ENCODE data around the gene GRM4.
"Not testable (repeated sequence)": the region's sequence is repeated elsewhere in the genome, so short reads cannot be mapped to it uniquely, and the experiment has no call there.

GRM4 gene

DNA sequence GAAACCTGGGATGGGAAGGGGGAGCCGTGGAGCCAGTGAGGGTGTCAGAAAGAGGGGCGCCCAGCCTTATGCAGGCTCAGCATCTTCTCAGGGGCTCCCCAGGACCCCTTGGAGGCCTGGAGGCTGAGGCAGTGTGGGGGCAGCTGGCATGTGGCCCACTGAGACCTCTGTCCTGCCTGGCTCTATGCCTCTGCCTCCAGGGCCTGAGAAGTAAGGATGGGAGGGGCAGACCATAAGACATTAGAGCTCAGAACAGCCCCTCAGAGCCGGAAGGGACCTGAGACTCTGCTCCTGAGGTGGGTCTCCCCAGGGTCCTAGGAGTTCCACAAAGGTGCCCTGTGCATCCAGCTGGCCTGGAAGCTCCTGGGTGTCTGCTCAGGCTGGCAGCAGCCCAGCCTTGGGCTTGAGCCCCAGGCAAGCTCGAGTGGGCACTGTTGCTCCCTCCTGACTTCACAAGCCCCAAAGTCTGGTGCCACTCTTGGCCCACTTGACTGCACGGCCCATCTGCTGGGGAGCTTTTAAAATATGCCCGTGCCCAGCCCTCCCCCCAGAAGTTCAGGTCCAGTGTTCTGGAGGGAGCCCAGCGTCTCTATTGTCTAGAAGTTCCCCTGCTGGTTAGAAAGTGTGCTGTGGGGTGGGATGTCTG, 126.8 kb downstream of the GRM4 start:
- no peak for DNase-seq

DNA sequence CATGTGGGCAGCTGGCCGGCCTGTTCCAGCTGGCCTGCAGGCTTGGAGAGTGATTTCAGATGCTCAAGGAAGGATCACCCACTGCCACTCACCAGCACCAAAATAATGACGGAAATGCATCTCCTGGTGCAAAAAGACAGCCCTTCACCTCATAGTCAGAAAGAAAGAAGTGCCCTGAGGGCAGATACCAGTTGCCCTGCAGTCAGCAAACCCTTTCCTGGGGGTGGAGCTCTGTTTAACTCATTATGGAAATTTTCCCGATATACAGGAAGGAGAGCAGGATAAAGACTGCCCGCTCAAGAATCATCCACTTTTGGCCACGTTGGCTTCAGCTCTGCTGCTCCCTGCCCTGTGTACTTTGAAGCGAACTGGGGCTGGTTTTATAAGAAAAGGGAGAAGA, 127.9 kb downstream of the GRM4 start:
- no peak for DNase-seq

DNA sequence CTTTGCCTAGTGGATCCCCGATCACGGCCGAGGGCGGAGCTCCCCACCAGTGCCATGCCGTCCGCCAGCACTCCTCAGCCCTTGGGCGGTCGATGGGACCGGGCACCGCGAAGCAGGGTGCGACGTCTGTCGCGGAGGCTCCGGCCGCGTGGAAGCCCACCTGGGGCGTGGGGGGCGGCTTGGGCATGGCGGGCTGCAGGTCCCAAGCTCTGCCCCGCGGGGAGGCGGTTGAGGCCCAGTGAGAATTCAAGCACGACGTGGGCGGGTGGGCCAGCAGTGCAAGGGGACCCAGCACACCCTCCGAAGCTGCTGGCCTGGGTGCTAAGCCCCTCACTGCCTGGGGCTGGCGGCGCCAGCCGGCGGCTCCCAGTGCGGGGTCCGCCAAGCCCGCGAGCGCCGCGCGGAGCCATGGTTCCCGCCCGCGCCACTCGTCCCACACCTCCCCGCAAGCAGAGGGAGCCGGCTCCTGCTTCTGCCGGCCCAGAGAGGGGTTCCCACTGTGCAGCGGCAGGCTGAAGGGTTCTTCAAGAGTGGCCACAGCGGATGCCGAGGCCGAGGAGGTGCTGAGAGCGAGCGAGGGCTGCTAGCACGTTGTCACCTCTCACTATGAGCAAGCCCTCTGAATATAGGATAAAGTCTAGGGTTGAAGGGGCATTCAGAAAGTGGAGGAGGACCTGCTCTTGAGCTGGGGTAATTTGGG, 128.6 kb downstream of the GRM4 start:
- DNase-seq: no peak

DNA sequence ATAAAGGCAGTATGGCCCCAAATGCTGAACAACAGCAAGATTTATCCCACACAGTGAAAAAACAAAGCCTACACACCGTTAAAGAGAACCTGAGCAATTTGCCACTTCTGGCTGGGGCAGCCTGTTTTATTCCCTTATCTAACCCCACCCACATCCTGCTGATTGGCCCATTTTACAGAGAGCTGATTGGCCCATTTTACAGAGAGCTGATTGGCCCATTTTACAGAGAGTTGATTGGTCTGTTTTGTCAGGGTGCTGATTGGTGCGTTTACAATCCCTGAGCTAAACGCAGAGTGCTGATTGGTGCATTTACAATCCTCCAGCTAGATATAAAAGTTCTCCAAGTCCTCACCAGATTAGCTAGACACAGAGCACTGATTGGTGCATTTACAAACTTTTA, 129.3 kb downstream of the GRM4 start:
- not testable (repeated sequence) for DNase-seq

DNA sequence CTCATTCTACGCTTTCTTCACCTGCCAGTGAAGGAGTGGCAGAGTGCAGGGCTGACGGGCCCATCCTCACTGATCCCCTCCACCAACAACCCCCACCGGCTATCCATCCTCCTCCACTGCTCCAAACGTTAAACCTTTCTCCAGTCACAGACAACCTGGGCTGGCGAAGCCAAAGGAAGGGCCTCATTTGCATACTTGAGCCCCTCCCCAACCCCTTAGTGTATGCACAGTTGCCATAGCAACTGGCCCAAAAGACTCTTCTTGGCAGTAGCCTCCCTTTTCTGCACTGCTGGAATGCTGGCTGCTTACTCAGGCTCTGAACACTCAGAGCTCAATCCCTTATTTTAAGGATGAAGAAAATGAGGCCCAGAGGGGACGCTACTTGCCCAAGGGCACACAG, 130.3 kb downstream of the GRM4 start:
- no peak for DNase-seq

DNA sequence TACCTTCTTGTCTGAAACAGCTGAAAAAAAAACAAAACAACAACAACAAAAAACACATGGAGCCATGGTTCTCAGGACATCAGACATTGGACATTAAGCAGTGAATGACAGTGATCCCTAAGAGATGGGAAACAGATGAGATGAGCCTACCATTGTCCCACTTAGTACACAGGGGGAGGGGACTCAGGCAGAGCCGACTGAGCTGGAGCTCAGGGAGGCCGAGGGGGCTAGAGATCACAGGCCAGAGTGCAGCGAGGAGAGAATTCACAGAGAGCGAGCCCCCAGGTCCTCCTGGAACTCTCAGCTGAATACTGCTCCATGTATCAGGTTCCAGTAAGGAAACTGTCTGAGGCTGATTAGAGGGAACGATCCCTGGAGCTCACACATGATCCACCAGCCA, 134.6 kb downstream of the GRM4 start:
- DNase-seq: no peak

DNA sequence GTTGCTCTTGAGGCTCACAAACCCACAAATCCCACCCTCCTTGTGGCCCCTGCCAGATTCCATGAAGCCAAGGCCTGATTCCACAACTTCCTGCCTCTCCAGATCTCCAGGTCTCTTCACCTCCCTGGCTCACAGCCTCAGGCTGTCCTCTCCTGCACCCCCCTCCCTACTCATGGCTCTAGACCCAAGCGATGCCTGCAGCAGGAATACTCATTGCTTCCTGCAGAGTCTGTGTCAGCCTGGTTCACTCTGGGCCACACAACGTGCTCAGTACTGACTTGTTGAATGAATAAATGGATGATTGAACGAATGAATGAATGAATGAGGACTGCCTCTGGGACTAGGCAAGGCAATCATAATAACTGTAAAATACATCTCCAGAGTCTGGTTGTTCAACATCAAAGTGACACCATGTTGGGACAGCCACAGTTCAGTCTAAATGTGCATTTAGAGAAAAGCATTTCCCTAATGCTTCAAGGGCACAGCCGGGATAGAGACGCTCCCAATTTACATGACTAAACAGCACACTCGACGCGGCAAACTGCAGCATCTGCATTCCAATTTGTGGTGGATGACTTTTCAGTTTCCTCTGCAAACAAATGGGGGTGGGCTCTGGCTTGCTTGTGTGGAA, 139.9 kb downstream of the GRM4 start:
- no peak for DNase-seq

DNA sequence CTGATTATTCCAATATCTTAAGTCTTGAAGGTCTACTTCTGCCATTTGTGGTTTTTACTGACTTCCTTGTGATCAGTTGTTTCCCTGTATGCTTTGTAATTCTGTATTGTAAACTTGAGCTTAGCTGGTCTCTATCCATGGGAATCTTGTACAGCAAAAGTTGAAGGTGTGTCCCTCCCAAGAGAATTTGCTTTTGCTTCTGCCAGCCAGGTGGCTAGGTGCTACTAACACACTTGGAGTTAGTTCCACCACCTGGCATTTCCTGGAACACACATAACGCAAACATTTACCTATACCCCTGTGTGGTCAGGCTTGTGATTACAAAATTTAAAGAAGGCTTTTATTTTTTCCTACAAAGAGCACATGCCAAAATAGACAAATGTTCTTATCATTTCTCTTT, 141.2 kb downstream of the GRM4 start:
- DNase-seq: no peak

DNA sequence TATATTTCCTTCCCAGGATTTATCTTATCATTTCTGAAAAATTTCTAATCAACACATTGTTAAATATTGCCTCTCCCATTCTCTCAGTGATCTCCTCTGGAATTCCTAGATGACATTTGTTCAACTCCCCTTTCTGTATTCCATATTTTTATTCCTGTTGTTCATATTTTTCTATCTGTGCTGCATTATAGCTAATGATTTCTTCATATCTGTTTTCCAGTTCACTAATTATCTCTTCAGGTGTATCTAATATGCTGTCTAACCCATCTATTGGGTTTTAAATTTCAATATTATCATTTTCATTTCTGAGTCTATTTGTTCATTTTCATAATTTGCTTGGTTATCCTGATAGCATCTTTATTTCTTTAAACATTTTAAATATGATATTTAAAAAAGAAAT, 141.9 kb downstream of the GRM4 start:
- DNase-seq: no peak

DNA sequence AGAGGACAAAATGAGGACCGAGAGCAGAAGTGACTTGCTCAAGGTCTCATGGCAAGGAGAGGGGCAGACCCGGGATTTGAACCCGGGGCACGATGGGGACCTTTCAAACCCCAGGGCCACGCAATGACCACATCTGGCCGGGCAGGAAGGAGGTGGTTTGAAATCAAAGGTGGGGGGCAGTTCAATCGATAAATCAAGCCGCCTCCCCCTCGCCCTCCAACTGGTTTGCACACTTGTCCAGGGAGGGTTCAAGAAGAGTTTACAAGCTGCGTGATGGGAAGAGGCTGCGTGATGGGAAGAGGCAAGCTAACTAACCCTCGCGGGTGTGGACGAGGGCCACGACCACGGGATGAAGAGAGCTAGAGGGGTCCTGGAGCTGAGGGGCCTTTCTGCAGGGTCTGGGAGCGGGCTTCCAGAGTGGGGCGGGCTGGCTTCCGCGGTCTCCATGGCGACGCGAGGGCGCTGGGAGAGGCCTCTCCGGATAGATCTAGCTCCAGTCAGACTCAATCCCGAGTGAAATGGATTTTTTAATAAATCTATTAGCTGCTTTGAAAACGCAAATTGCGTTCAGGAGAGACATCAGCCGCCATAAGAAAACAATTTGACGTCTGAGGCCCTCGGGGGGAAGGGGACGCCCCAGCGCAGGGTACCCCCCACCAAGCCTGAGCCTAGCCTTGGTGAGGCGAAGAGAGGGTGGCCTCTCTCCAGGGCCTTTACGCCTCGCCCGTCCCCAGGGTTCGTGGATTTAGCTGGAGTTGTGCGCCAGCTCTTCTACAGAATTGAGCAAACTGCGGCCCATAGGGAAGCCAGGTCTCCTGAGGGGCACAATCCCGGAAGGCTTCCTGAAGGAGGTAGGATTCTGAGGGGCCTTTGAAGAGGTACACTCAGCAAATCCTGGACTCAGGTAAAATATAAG, 143.9 kb downstream of the GRM4 start:
- no peak for DNase-seq

DNA sequence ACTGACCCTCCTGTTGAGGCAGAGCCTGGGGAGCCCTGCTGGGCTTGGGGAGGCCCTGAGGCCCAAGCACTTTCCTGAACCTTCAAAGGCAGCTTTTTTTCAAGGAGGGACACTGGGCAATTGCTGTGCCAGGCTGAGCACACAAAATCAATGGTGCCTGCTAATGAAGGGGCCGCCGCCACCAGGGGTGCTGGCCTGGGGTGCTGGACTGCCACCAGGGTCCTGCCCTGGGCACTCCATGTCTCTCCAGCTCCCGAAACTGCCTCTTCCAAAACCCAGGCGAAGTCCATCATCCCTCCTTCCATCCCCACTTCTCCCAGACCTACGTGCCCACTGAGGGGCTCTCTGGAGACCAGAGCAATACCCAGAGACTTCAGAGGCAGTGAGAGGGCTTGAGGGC, 145.6 kb downstream of the GRM4 start:
- no peak for DNase-seq

DNA sequence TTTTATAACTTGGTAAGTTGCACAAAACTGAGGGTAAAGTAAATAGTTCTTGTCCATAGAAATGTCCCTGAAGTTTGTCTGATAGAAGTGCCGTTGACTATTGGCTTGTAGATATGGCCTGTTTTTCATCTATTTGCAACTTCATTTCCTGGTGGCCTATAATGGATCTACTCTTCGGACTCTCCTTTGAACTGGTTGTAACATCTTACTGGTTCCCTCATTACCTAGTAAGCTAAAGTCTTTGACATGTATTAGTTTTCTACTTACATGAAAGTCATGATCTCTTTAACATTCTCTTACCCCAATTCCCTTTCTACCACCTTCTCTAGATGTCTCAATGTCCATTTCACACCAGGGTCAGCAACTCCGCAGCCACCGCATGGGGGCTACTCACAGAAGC, 146.3 kb downstream of the GRM4 start:
- no peak for DNase-seq

DNA sequence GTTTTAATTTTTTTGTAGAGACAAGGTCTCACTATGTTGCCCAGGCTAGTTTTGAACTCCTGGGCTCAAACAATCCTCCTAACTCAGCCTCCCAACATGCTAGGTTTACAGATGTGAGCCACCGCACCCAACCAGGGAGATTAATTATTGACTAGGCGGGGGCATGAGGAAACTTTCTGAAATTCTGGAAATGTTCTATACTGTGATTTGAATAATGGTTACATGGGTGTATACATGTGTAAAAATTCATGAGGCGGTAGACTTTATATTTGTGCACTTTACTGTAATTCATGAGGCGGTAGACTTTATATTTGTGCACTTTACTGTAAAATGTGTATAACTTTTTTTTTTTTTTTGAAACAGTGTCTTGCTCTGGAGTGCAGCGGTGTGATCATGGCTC, 147.2 kb downstream of the GRM4 start:
- DNase-seq: no peak

DNA sequence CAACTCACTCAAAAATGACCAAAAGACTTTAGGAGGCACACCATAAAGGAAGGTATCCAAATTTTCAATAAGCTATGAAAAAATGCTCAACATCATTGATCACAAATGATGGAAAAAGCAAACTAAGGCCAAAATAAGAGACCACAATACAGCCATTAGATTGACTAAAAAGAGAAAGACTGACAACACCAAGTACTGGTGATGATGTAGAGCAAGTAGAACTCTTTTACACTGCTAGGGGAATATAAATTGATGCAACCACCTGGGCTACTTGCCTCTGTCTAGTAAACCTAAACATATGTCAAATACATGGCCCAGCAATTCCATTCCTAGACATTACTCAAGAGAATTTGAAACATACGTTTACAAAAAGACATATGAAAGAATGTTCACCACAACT, 148.6 kb downstream of the GRM4 start:
- no peak for DNase-seq

DNA sequence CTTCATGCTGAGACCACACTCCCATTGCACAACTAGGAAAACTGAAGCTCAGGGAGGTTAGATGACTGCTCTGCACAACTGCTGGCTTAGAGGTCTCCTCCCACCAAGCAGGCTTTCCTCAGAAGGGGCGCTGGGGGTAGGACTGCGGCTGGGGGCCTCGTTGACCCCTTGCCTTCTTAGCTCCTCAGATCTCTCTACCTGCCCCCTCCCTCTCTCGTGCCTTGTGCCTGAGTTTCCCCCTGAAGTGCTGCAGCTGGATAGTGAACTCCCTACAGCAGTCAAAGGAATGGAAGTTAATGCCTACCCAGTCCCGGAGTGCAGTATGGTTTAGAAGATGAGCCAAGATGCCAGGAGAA, 149.8 kb downstream of the GRM4 start:
- DNase-seq: no peak

DNA sequence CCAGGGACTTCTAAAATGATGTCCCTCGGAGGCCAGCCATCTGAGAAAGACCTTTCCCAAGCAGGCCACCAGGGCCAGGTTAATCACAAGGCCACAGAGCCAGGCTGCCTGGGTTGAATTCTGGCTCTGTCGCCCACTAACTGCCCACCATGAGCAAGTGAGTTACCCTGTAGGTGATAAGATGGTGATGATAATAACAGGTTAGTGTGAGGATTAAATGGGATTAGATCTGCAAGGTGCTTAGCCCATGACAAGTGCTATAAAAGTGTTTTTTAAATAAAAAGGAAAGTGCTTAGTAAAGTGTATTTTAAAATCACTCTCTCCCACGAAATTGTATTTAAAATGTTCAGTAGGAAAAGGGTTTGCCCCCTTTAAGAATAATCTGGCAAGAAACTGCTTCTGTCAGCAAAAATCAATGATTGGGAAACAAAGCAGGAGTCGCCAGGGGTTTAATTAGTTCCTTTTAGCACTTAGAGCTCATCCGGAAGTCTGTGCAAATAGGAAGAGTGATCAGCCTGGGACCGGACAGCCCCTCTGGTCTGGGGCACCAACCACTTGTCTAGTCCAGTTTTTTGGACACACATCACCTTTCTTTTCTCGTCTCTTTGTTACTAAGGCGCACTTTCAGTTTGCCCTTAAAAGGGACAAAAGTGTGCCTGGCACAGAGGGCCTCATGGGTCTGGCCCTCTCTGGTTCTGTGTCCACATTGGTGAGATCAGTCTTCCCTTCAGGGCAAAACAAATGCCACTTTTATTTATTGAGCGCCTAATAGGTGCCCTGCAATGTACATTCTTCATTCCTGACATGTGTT, 150.4 kb downstream of the GRM4 start:
- no peak for DNase-seq

DNA sequence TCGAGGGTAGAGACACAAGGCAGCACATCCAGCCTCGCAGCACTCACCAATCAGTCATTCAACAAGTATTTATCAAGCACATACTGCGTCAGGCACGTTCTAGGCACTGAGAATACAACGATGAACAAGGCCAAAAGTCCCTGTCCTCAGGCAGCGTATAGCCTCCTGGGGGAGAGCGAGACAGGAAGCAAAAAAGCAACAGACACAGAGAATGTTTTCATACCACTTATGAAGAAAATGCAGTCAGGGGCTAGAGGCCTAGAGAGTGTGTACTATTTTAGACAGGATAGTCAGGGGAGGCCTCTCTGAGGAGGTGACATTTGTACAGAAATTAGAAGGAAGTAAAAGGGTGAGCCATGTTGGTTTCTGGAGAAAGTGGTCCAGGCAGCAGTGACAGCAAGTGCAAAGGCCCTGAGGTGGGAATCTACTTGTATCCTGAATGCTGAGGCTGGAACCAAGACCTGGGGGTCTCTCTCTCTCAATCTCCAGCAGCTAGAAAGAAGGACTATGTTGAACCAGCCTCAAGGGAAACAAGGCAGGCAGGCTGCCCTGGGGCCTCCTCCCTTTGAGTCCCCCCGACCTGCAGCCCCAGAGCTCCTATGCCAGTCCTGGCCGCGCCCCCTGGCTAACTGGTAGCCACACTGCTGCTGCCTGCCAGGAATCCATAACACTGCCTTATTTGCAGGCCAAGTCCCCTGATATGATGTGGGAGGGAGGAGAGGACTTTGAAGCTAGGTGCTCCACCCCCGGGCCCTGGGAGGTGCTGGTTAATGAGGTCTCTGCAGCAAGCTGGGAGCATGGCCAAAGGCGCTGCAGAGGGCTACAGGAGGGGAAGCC, 151.2 kb downstream of the GRM4 start:
- no peak for DNase-seq

DNA sequence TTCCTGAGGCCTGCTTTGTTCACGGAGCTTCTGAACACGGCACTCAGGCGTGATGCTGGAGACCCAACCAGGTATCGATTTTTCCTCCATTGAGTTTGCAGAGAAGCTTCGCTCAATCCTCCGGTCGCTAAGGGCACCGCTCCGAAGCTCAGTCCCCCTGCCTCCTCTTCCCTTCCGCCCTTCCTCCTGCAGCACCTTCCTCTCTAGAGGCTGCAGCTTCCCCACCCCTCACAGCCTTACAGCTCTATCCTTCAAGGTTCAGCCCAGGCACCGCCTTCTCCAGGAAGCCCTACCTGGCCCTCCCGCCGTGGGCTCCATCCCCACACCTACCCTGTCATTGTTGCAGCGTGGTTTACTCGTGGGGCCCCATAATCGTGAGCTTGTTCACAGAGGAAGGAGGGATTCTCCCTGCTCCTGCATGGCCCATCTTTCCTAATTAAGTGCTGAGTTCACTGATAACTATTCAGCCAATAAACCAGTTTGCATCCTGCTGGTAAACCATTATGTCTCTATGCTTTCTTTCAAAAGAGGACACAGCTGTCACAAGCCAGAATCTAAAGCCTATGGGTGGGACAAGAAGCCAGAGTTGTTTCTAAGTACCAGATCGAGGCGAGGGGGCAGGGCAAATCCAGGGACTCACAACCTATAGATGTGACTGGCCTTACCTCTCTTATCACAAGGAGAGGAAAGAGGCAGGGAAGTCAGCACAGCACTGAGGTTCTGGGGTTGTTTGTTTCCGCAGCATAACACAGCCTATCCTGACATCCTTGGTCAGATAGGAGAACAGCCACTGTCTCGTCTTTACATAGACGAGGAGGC, 152.0 kb downstream of the GRM4 start:
- DNase-seq: no peak

DNA sequence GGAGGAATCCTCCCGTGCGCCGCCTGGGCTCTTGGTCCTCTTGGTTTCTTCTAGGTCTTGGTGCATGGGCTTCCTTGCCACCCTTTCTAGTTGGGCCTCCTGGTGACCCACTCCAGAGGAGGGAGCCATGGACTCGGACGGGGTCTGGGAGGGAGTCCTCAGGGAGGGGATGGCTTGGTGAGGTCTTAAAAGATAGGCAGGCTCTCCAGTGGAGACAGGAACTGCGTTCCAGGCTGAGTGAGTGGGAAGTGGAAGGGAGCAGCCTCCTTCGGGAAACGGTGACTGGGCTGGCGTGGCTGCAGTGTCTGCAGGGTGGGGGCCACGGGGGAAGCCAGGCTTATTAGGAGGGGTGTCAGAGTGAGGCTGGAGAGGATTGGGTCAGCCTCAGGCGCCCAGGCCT, 152.8 kb downstream of the GRM4 start:
- DNase-seq: no peak

DNA sequence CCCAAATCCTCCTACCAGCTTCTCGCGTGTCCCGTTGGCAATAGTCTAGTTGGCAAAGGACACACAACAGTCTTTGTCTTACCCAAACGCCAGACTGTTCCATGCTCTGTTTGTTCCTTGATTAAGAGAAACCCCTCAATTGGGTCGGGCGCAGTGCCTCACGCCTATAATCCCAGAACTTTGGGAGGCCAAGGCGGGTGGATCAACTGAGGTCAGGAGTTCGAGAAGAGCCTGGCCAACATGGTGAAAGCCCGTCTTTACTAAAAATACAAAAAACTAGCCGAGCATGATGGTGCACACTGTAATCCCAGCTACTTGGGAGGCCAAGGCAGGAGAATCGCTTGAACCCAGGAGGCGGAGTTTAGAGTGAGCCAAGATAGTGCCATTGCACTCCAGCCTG, 153.7 kb downstream of the GRM4 start:
- no peak for DNase-seq

DNA sequence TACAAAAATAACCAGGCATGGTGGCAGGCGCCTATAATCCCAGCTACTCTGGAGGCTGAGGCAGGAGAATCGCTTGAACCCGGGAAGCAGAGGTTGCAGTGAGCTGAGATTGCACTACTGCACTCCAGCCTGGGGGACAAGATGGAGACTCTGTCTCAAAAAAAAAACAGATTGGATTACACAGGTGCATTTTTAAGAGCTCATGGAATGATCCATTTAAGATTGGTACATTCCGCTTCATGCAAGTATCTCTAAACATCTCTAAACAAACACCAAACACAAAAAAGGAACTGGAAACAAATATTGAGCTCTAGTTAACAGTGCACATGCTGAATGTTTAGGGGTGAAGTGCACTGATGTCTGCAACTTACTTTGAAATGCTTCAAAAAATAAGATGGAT, 154.3 kb downstream of the GRM4 start:
- no peak for DNase-seq
